GM06990 (cell line): ENCODE data around the gene DIAPH3.

Experiments used
- DNase-seq: peaks from one replicate; pipeline ENCODE4 v3.0.0-alpha.2; 2011; ENCODE audit not compliant: insufficient read length; ENCODE audit errors: extremely low read depth
- H3K27me3 ChIP-seq: replicated peaks from 2 replicates; pipeline ENCODE4 v1.6.0; 2011; ENCODE audit warnings: low read length; ENCODE audit not compliant: control insufficient read depth, insufficient read depth
- H3K36me3 ChIP-seq: 2 replicates; pipeline ENCODE4 v1.5.1; 2011; ENCODE audit warnings: low read length; ENCODE audit not compliant: control insufficient read depth, insufficient read depth
- H3K4me3 ChIP-seq: replicated peaks from 2 replicates; pipeline ENCODE4 v1.5.1; 2011; ENCODE audit warnings: low read depth, mild to moderate bottlenecking, control low read depth, low read length
- CTCF ChIP-seq: IDR thresholded peaks from 2 replicates; pipeline ENCODE4 v1.5.1; 2011; ENCODE audit warnings: low read length, control low read depth, mild to moderate bottlenecking, inconsistent platforms; ENCODE audit not compliant: insufficient read depth, poor library complexity, severe bottlenecking

DIAPH3 gene

DNA sequence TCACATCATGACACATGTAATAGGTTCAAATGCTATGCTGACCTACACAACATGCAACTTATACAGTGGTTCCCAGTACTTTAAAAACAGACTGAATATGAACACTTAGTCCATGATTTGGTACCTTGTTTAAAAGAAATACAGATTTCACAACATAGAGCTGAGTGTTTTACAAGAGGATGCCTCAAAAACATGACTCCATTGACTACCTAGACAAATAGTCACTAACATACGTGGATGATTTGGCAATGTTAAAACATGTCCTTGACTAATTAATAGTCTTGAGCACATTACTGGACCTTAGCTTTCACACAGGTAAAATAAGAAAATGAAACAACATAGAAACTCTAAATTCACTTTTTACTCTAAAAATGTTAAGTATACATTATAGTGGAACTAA, 300.1 kb downstream of the DIAPH3 start:
- DNase-seq, result no peak
- TF ChIP-seq CTCF, result no peak
- no peak overlapping the region for H3K4me3 ChIP-seq
- no peaks in the 10 kb centered on the region for H3K27me3 ChIP-seq
- no peaks in the 10 kb centered on the region for H3K36me3 ChIP-seq

DNA sequence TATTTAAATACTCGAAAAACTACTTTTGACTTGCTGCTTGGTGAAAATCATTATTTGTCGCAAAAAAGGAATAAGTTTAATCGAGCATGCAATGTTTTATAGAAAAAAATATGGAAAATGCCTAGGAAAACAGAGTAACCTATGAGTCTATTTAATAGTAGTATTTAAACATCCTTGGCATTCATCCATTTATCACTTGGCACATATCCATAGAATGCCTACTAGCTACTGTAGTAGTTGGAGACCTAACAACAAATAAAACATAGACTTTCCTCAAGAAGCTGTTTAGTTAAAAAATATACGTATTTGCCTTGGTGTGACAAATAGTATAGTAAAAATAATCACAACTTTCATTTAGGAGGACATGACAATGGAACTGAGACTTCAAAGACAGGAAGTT, 302.1 kb downstream of the DIAPH3 start:
- Histone ChIP-seq H3K27me3 (no peaks in the 10 kb centered on the region), H3K36me3 (no peaks in the 10 kb centered on the region), H3K4me3 (no peak overlapping the region)
- TF ChIP-seq CTCF, result no peak
- DNase-seq, result no peak

DNA sequence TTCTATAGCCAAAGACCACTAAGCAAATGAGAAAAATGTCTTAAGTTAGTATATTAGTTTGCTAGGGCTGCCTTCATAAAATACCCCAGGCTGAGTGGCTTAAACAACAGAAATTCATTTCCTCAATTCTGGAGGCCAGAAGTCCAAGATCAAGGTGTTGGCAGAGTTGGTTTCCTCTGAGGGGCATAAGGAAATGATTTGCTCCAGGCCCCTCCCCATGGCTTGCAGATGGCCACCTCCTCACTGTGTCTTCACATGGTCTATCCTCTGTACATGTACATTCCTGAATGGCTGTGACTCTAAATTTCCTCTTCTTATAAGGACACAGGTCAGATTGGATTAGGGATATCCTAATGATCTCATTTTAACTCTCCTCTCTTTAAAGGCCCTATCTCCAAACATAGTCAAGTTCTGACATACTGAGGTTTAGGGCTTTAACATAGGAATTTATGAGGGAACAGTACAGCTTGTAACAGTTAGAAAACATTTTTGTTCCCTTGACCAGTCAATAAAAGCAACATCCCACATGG, 307.4 kb downstream of the DIAPH3 start:
- no peak for DNase-seq
- no peak for TF ChIP-seq CTCF
- Histone ChIP-seq H3K4me3 (no peak overlapping the region), H3K36me3 (no peaks in the 10 kb centered on the region), H3K27me3 (no peaks in the 10 kb centered on the region)

DNA sequence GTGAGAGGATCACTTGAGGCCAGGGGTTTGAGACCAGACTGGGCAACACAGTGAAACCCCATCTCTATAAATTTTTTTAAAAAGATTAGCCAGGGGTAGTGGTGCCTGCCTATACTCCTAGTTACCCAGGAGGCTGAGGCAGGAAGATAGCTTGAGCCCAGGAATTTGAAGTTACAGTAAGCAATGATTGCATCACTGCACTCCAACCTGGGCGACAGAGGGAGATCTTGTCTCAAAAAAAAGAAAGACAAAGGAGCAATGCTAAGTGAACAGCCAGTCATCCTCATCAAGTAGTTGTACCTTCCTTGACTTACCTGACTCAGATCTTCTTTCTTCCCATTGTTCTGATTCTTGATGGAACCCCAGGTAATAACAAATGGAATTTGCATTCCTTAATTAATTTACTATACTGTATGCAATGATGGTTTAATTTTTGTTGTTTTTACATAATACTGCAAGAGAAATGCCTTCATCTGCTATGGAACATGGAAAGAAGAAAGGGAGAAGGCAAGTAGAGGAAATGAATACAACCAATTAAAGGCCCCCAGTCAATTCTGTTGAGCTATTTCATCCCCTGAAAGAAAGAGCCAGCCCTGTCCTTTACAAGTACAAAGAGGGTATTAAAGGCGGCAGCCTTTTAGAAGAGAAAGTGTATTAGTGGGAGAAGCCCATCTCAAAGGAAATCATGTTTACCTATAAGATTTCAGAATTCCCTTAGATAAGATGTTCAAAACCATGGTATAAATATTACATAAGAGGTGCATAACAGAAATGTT, 316.7 kb downstream of the DIAPH3 start:
- Histone ChIP-seq H3K36me3 (no peaks in the 10 kb centered on the region), H3K4me3 (no peak overlapping the region), H3K27me3 (no peaks in the 10 kb centered on the region)
- TF ChIP-seq CTCF, result no peak
- DNase-seq, result no peak

GRCh38 chr13:59843040-59843439, 320.7 kb downstream of the DIAPH3 start:
- Histone ChIP-seq H3K4me3 (no peak overlapping the region), H3K36me3 (no peaks in the 10 kb centered on the region), H3K27me3 (no peaks in the 10 kb centered on the region)
- no peak for DNase-seq
- TF ChIP-seq CTCF, result no peak

DNA sequence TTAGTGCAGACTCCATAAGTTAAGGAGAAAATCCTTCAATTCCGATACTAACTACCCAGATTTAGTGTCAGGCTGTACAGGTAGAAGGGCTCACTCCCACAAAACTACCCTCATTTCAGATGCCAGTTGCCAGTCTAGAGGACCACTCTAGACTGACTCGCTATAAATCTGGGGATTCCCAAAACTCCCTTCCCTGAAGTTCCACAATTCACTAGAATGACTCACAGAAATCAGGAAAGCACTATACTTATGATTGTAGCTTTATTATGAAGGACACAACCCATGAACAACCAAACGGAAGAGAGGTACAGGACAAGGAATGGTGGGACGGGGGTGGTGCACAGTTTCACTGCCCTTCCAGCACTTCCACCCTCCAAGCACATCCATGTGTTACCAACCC, 321.2 kb downstream of the DIAPH3 start:
- no peak for DNase-seq
- no peaks in the 10 kb centered on the region for H3K27me3 ChIP-seq
- no peaks in the 10 kb centered on the region for H3K36me3 ChIP-seq
- TF ChIP-seq CTCF, result no peak
- no peak overlapping the region for H3K4me3 ChIP-seq
